GM21528 (cell line): ENCODE results near the gene PTPRZ1.

ENCODE experiments used
- ATAC-seq: cut with Tn5 transposase; IDR thresholded peaks from one replicate; pipeline ENCODE4 v1.9.1; 2021; ENCODE audit warnings: mild to moderate bottlenecking, moderate library complexity; ENCODE audit not compliant: unreplicated experiment, low FRiP score

Gene PTPRZ1

DNA sequence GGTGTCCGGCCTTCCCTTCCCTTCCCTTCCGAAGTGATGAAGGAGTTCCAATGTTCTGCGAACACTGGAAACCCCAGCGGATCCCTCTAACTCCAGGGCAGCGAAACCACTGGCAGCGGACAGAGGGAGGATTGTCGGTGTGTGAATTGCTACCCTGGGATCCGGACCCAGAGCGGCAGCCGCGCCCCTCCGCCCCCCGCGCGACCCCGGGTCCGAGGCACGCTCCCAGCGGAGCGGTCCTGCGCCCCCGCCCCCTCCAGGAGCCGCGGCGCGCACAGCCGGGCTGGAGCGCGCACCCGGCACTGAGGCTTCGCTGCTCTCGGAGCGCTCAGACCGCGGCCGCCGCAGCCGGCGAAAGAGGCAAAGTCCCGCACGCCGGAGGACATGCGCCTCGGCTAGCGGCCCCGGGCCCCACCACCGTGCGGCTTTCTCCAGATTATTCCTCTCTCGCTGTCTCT is at the start of gene PTPRZ1:
Gene PTPRZ1 (plus strand): TSS at position 331 of the 458 bp plus-strand sequence. CDS start 339 bp downstream, outside the sequence.
- ATAC-seq: no peak

DNA sequence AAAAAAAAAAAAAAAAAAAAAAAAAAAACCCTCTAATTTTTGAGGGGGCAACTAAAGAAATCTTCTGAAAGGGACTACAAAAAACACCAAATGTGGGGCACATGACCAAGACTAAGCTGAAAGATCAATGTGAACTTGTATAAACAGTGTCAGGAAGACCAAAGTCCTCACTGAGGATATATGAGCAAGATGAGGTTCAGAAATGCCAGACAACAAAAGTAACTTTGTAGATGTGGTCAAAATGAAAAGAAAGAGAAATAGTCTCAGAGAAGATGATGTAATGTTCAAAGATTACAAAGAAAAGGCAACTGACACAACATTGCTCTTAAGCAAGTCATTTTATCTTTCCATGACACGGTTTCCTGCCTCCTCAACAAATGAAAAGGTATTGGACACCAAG is 48.7 kb upstream of the PTPRZ1 start:
- no peak for ATAC-seq

DNA sequence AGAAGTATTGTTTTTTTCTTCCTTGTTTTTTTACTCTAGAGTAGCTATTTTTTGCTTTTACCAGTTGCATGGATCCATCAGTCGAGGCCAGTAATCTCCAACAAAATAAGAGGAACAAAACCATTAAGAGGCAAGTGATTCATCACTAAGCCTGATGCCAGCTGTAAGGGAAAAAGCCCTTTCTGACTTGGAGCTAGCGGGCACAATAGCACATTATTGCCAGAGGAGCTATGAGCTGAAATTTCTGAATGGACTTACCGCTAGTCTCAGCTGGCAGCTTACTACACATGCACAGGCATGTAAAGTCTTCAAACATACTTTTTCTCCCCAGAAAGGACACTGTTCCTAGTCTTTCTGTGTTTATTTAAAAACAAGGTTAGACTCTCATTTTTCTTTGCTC is 41.6 kb upstream of the PTPRZ1 start:
- ATAC-seq: no peak

DNA sequence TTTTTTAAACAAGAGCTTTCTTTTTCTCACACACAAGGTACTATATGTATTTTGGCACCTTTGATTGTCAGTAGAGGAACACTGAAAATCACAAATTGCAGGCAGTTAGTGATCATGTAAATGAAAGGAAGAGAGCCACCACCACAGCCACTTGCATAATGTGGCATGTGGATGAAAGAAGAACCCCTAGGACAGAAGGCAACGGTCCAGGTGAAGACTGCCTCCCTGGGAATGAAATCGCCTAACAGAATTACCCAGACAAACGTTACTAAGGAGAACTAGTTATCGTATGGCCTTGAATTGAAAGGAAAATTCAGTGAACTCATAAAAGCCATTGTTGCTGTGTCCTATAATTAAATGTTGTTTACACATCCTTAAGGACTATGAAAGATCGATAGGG is 41.2 kb upstream of the PTPRZ1 start:
- ATAC-seq: no peak

DNA sequence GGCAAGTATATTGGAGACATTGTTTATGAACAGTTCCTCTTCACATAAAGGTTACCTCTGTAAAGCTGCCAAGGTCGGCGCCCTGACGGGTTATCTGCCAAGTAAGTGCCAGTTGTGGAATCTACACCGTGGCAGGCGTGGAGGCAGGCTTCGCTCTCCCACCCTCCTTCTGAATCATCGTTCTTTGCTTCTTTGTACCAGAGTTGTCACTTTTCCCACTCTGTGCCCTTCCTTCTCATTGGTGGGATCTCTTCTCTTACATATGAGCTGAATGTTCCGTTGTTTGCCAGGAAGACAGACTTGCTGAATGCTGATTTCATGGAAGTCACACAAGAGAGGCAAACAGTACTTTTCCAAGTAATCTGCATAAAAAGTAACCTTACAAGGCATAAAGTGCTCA is 40.6 kb upstream of the PTPRZ1 start:
- no peak for ATAC-seq

DNA sequence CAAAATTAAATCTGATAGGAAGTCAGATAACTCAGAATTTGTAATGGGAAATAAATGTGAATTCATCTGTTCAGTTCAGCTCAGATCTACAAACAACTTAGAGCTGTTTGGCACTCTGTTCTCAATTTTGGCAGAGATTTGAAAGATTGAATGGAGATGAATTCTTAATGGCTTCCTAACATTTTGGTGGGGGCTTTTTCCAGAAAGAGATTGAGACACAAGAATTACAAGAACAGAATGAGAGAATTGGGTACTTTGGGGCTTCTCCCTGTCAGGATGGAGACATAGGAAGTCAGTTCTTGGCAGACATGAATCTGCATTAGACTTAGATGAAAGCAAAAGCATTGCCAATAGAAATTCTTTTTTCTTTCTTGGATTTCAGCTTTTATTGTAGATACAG is 39.0 kb upstream of the PTPRZ1 start:
- no peak for ATAC-seq

DNA sequence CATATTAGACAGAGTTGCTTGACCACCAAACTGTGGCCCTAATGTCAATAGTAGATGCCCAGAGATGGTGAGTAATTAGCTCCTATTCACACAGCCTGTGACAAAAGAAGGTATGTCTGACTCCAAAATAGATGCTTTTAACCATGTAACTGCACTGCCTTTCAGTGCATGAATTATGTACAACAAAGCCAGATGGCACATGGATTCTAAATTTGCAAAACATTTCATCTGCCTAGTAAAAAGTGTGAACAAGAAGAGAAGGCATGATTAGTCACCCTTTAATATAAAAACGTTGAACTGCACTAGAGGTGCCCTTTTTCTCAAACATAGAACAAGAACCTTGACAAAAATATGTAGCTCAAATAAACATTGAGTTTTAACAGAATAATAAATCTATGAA is 35.5 kb upstream of the PTPRZ1 start:
- ATAC-seq: no peak

DNA sequence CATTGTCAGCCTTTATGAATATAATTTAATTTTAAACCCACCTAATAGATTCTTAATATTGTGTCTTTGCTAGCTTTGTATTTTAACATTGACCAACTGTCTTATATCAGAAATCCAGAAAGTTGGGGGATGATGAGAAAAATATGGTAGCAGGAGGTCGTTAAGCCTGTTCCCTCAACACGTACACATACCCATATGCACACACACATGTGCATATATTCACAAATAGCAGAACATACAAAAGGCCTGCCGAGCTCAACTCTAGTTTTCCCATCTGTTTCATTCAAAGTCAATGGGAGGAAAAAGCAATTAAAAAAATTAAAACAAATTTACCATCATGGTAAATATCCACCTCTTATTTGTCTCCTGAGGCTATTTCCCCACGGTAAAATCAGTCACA is 25.9 kb upstream of the PTPRZ1 start:
- ATAC-seq: no peak

DNA sequence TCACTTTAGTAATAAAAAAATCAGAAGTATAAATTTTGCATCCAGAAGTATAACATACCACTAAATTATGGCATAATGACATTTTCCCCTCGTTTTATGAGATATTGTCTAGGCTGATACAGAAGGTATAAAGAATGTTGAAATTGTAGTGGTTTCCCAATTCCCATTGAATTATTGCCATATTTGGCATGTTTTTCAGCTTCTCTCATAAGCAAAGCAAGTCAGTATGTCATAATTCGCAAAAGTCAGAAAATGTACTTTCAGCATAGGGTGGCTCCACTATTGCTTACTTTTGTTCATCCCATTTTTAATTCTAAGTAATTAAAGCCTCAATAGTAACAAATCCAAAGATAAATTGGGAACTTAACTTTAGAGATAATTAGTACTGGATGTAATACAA is 19.7 kb upstream of the PTPRZ1 start:
- ATAC-seq: no peak

DNA sequence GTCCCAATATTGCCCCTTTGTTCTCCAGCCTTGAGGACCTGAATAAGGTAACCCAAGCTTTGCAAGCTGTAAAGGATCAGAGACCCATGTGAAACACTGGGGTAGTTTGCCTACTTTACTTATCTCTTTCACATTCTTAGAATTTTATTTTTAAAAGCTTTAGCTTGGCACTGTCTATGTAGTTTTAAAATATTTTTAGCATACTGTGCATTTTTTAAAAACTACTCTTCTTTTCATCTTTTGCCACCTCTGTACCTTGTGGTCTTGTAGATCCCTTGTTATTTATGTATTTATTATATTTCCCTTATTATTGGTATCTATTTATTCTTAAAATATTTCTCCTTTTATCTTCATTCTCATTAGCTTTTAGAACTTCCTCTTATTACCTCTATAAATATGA is 12.0 kb upstream of the PTPRZ1 start:
- no peak for ATAC-seq

DNA sequence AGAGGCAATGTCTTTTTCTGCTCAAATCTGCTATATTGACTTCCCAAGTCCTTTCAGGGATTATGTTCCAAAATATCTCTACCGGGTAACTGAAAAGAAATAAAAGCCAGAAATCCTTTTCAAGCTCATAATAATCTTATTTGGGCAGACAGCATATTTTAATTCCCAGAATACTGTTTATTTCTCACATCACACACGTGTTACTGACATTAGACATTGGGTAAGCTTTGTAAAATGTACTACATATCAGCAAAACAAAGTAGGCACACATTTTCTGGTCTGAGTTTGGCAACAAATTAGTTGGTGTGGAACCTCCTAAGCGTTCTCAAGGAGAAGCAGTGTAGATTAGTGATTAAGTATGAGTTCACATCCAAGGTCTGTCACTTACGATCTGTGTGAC is 10.4 kb upstream of the PTPRZ1 start:
- ATAC-seq: no peak

DNA sequence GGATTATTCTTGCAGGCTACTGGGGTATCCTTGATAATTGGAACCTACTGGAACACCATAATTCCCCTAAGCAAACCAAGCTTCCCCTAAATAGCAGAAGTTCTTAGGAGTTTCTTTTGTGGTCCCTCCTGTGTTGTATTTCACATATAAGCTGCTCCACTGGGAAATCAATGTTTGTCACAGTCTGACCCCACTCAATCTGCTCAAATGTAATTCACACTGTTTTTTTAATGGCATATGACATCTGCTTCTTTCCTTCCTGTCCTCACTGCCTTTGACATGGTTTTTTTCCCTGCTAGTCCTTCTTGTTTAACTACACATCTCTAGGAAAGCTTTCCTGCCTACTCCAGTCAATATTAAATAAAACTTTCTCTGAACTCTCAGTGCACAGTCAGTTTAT is 1.8 kb upstream of the PTPRZ1 start:
- no peak for ATAC-seq

DNA sequence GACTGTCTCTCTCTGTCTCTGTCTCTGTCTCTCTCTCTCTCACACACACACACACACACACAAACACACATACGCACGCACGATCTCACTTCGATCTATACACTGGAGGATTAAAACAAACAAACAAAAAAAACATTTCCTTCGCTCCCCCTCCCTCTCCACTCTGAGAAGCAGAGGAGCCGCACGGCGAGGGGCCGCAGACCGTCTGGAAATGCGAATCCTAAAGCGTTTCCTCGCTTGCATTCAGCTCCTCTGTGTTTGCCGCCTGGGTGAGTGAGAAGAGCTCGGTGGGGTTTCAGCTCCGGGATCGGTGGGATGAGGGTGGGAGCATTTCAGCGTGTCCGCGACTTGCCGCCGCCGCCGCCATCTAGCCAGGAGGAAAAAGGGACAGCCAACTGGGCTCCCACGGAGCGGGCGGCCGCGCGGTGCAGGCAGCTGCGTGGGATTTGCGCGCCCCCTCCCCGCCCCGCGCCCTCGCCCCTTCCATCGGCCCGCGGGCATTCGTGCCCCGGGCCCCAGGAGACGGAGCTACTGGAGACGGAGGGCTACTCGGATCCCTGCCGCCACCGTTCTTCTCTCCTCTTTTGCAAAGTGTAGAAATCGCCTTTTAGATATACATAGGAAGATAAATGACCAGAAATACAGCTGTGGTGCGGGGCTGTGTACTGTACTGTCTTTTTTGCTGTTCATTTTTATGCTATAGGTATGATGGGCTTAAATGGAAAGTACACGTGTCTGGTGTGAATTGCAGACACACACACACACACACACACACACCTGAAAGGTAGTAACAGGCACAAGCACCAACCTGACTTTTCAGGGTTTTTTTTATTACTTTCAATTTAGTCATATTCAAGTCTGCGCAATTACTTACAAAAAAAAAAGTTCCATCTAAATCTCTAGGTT is 581 bp downstream of the PTPRZ1 start:
- no peak for ATAC-seq

DNA sequence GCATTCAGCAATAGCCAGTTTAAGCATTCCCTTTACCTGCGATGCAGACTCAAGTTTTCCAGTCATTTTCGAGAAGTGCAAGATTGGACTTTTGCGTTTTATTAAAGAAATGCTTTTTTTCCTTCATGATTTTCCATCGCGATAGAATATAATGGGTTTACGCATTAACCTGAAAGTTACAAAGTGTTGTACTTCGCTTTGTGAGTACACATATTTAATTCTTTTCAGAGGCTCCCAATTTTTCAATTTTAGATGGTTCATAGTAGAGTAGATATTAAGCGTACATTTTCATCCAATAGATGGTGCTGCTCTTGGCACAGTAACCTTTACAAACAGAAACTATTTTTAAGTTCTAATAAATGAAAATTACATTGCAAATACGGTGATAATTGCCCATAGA is 1.3 kb downstream of the PTPRZ1 start:
- no peak for ATAC-seq

DNA sequence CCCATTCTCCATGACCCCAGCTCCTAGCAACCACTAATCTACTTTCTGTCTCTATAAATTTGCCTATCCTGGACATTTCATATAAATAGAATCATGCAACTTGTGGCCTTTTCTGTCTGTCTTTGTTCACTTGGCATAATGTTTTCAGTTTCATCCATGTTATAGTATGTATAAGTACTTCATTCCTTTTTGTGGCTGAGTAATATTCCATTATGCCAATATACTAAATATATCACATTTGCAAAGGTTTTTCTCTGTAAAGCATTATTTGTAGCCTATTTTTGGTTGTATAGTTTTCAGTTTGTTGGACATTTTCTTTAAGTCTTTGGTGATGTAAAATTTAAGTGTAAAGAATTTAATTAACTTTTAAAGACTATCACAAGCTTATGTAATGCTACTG is 2.2 kb downstream of the PTPRZ1 start:
- no peak for ATAC-seq

DNA sequence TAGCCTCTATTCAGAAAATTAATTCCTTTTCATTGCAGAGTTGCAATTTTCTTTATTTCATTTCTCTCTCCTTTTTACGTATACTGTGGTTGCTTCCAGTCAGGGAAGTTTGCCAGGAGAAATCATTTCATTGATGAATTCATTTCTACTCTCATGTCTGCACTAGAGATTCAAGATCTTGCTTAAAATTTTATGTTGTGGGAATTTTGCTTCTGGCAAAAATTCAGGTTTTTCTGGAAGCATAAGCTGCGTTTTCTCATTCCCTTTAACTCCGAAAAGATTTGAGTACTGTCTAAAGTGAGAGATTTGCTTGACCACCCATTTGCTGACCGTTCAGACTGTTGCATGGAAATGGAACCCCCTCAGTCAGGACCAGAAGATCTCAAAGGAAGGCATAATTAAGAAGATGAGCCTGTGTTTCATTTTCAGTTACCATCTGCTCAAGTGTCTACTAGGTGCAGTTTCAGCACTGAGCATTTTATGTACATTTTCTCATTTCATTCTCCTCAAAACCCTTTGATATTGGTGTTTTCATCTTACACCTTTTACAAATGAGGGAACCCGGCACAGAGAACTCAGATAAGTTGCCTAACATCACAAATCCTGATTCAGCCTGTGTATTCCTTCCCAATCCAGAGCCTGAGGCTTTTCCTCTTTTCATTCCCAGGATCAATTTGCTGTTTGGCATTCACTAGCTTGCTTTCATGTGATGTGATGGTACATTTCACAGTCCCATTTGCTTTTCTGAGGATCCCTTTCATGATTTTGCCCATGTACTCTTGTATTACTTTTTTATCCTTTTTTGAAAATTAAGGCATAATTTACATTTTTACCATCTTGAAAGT is 3.9 kb downstream of the PTPRZ1 start:
- no peak for ATAC-seq

DNA sequence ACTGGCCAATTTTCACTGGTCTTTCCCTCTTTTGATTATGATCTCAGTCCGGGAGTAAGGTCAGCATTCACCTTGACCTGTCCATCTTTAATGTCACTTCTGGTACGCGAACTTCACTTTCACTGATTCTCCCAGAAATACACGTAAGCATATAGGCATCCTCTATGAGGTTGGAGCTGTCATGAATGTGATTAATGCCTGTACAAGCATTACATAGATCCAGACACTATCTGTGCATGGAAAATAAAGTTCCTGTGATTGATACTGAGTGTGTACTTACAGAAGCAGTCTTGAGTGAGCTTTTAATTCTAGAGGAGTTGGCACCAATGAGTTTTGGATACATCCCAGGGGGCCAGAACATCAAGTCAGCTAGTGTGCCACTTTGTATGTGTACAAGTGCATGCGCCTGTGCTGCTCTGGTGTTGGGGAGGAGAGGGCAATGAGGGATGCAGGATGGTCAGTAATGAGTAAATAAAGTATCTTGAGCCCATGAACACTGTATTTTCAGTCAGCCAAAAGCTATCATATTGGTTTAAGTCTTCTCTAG is 6.0 kb downstream of the PTPRZ1 start:
- ATAC-seq: no peak

DNA sequence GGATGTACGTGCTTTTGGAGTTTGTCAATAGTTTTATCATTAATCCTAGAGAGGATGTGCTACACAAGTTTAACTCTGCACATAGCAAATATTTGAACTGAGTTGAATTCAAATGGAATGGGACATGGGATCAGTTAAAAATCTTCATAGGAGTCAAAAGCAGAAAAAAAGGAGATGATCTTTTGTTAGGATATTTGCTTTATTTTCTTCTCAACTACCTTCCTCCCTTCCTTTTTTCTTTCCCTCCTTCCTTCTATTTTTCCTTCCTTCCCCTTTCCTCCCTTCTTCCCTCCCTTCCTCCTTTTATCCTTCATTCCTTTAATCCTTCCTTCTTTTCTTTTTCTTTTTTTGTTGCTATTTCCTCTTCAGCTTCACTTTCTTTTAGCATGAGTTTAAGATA is 6.6 kb downstream of the PTPRZ1 start:
- ATAC-seq: no peak

DNA sequence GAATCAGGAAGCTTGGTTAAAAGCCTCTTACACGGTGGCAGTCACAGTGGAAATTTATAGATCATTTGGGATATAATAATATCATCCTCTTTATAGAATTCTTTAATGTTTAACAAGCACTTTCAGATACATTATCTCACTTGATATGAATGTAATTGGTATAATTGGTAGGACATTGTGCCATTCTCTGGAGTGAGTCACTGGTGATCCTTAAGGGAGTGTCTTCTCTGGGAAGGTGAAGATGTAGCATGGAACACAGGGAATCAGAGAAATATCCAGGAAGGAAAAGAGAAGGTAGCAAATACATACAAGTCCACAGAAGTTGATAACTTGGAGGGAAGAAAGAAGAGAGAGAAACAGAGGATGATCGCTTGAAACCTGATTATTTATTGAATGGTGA is 9.8 kb downstream of the PTPRZ1 start:
- ATAC-seq: no peak

DNA sequence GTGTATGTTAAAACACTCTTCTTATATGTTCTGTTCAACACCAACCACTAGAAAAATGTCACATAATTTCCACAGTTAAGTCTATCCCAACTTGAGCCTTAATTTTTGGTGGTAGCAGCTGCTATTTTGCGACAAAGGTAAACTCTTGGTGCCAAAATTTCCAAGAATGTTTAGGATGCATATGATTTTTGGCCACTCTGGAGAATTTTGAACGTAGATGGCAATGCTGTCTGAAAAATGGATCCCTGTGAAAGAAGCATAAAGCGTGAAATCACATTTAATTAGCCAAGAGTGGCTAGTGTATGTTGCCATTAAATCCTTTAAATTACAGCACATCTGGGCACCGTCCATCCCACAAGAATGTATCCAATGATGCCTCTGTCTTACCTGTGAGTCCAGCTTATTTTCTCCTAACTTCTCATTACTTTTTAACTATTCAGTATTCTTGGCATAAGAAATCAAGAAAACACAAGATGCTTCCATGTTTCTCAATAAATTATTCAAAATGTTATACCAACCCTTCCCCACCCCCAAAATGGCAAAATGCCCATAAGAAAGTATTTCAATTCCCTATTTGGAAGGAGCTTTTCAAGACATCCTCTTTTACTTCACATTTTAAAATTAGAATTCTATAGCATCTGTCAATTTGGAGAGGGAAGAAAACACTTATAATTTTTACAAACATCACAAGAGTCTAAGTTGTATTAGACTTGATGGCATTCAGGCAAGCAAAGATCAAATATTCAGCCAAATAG is 12.4 kb downstream of the PTPRZ1 start:
- no peak for ATAC-seq

DNA sequence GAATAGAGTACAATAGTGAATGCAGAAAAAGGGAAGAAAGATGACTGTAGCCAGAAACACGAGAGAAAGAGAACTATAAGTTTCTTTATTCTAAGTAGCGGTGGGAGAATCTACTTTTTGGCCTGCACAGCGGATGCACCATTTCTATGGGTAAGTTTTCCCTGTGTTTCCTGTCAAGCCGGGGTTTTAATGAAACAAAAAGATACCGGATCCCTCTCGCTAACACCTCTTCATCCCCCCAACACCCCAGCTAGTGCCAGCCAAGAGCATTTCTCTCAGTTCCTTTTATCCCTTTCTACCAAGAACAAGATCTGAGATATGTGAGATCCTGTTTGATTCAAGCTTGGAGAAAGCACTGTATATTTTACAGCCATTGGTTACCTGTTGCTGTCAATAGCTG is 14.7 kb downstream of the PTPRZ1 start:
- ATAC-seq: no peak
